Measurements from ENCODE around the gene CDH13.
A peak's percentile ranks its signal among the peaks of the same experiment; 100 is the strongest.

CDH13 gene

DNA sequence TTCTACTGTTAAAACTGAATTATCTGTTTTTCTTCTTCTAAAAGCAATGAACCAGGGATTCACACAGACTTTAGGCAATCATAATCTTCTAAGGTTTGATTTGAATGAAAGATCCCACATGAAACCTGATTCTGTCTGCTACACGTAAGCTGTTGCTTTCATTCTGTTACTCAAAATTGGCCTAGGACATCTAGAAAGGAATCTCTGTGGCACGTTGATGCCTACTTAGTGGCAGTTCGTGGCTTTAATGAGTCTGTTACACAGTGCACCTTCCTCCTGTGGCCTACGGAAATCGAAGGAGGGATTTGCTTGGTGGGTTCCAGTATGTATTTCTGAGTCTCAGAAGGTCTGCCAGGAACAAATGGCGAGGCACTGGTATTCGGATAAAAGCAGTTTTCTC is 691.6 kb downstream of the CDH13 start:
- no peak for DNase-seq

DNA sequence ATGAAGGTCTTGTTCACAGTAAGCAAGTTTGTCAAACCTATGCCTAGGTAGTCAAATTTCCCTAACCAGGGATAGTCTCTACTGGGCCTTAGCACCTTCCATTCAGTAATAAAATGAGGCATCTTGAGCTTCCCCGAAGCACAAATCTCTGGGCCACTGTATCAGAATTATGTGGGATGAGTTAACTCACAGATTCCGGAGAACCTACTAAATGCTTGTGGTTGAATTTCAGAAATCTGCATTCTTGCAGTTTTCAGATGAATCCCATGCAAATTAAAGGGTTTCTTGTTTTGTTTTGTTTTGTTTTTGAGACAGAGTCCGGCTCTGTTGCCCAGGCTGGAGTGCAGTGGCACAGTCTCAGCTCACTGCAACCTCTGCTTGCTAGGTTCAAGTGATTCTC is 702.2 kb downstream of the CDH13 start:
- DNase-seq = no peak

DNA sequence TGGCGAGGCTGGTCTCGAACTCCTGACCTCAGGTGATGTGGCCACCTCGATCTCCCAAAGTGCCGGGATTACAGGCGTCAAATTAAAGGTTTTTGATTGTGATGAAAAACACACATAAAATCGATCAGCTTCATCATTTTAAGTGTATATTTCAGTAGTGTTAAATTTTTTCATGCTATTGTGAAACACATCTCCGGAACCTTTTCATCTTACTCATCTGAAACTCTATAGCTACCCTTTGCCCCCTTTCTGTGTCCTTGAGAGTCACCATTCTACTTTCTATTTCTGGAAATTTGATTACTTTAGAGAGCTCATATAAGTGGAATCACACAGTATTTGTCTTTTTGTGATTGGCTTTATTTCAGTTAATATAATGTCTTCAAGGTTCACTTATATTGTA is 702.7 kb downstream of the CDH13 start:
- DNase-seq = no peak

DNA sequence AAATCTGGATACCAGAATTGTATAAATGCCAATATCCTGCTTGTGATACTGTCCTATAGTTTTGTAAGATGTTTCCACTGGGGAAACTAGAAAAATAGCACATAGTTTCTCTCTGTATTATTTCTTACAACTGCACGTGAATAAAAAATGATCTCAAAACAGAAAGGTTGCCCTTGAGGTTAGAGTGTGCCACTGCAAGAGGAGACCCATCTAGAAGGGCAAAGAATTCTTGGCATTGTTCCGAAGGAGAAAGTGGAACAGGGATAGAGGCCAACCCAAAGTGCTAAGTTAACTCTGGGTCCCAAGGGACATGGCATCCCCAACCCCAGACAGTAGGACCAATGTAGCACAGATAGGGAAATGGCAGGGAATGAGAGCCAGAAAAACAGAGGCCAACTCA is 703.5 kb downstream of the CDH13 start:
- no peak for DNase-seq

DNA sequence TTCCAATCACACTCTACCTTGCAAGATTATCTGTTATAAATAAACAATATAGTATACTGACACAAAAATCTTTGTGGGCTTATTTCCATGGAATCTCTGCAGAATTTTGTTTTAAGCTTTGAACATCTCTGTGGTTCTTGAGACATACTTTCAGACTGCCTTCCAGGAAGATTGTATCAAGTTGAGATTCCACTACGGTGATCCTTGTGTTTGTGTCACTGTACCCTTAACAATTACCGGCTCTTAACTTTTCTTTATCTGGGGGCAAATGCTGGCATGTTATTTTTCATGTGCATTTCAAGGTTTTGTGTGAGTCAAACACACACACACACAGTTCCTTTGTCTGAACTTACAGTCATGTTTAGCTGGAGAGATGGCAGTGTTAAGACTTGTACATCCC is 708.3 kb downstream of the CDH13 start:
- no peak for DNase-seq

DNA sequence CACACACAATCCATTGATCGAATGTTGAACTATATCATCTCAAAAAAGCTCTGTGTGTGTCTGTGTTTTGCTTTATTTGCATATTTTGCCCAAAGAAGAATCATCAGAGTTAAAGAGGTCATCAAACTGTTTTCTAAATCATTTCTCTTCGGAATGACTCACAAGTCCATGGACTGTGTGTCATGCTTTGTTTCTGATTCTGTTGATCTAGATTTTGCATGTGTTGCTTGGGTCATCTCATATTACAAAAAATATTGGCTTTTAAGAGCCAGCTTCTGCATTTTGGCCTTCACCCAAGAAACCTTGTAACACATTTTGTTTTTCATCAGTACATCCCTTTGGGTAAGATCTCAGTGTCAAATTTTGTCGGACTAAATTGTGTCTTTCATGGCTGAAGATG is 709.8 kb downstream of the CDH13 start:
- DNase-seq = no peak

DNA sequence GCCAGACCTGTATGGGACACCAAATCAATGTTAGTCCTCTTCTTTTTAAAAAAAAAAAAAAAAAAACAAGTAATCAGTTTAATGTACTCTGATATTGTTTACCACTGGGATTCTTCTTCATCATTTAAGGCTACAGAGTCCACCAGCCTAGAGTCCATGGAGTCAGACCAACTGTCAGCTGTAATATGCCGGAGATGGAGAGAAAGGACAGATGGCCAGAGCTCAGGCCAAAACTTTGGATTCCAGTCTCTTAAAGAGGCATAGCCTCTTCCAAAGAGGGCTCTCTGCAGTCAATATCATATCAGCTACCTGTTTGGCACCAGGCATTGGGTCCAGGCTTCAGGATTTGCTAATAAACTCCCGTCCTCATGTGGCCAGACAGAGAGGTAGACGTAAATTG is 711.4 kb downstream of the CDH13 start:
- no peak for DNase-seq

DNA sequence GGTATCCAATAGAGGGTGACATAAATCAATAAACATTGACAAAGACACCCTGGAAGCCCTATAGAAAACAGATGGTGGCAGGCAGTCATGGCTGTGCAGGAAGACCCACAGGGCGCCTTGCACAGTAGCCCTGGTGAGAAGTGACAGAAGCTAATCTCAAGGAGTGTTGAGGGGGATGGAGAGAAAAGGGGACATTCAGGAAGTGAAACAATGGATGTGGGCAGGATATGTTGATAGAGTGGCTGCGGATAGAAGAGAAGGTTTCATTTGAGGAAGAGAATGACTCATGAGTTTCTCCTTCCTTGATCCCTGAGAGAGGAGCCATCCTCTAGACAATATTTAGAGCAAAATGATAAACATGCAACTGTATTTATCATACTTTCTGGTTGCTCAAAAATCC is 712.2 kb downstream of the CDH13 start:
- no peak for DNase-seq

DNA sequence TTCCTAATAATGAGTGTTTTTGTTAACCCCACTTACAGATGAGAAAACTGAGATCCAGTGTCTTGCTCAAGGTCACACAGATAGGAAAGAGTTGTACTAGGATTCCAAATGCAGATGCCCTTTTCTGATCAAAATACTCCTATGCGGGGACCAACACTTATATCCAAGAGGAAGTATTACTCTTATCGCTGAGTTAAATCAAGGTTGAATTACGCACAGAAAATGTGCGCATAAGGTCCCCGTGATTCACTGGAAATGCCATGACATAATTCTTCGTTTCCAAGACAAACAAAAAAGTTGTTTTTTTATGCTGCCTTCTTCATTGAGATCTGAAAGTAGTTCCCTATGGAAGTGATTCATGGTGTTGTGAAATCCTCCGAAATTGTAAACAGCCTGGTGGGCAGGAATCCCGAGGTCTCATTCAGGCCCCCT is 717.2 kb downstream of the CDH13 start:
- DNase-seq = no peak

DNA sequence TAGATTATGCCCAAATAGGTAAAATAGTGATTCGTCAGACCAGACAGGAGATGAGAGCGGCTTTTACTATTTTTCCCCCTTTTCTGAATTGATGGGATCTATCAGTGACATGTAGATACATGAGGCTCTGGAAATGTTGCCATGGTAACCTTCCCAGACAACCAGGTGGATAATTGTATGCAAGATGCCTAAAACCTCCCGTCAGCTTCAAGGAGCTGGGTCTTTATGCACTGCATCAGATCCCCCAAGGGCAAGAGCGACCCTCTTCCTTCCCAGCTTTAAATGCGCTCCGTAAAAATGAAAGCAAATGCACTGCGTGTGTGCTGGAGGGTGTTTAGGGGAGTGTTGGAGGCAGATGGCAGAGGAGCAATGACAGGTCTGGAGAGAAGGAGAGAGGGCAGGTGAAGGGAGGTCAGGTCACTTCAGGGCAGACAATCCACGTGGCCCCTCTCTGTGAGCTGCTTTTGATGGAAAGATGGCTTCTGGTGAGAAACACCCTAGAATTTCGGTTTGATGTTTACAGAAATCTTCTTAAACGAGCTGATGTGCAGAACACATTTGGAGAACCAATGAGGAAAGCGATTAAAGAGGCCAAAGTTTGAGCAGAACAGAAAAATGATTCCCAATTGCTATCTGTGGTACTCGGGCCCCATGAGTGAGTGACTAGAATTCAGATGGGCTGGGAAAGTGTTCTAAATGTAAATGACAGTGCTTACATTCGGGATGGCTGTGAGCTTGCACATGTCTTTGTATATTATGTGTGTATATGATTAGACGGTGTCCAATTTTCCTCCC is 719.3 kb downstream of the CDH13 start:
- no peak for DNase-seq

DNA sequence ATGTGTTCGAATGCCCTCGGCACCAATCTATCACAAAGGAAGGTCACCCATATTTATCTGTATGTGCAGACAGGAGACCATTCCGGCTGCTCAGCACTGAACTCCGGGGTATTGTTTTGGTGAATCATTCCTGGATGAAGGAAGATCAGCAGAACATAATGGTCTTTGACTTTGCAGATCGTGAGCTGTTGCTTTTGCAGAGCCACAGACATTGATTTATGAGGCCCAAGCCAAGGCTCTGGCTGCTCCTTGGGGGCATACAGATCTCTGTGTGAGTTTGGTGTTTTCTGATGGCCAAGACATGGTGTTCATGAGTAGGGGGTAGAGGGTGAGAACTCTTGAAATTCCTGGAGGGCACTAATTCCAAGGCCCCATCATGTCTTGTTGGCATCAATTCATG is 722.2 kb downstream of the CDH13 start:
- no peak for DNase-seq

DNA sequence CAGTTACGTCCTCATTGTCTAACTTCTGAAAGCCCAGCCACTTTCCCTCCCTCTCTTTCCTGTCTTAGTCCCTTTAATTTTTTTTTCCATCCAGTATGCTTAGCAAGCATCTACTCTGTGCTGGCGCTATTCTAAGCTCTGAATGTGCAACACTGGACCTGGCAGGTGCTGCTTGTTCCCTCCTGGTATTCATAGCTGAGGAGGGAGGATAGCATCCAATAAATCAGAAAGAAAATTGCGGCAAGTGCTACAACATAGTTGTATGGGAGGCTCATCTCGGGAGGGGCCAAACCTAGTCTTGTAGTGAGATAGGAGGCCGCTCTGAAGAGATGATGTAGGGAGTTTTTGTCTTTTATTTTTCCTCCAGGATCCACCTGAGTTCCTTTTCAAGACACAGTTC is 723.7 kb downstream of the CDH13 start:
- no peak for DNase-seq

DNA sequence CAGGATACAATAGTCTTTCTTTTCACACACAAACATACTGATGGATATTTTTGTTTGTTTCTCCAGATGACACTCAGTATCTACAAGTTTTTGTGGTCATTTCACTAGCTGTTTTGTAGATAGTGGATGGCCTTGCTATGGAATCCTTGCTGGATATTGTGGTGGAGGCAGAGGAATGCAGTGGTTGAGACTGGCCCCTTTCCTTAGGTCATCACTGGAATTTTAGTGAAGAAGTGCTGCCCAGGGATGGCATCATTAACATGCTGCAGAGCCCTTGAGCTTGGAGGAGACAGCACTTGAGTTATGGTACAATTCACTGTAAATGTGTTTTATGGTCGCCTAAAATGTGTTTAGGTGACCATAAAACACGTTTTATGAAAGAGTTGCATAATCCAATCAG is 725.1 kb downstream of the CDH13 start:
- DNase-seq = no peak

DNA sequence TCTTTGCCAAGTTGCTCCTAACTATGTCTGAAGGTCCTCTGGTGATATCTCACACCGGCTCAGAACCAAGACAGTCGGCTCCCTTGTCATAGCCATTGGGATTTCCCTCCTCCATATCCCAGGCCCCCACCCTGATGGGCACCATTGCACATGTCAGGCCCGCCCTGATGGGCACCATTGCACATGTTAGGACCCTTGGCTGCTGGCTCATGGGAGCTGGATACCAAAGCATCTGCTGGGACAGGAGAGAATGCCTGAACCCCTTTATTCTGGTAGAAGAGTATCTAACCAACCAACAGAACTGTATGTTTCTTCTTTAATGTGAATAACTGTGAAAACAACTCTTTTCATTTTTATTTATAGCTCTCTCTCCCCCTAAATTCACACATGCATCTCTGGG is 726.5 kb downstream of the CDH13 start:
- no peak for DNase-seq

DNA sequence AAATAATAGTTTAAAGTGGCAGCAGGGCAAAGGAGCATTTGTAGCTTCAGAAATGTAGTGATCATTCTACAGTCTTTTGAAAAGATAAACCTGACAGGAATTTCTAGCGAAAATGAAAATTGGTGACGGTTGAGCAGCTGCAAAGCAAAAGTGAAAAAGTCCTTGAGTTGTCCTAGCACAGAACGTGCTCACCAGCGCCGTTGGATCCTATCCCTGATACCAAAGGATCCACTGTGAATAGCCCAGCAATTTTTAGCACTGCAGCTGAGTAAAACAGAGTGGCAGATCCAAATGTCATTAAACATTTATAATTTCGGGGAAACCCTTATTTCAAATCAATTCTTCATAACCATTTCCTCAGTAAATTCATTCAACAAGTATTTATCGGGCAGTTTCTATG is 727.2 kb downstream of the CDH13 start:
- no peak for DNase-seq

DNA sequence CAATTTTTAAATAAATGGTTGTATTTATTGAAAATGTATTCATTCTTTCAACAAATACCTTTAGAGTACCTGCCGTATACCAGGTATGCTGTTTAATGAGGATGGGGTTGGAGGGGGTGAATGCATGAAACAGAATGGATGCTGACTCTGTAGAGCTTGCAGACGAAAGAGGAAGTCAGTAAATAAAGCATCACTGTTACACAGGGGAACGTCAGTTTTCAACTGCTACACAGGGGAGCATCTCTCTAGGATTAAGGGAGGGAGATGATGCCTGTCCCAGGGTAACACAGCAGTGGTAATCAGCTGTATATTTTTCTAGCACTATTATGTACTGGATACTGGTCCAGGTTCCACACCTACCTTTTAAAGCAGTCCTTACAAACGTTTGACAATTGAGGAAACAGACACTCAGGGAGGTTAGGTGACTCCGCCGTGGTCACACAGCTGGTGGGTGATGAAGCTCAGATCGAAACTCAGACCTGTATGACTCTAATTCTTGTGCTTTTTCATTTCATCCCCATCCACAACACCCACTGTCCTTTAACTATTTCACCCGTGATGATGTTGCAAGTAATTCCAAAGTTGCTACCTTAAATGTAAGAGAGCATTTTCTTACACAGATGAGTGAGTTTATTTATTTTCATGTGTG is 728.9 kb downstream of the CDH13 start:
- DNase-seq = no peak

DNA sequence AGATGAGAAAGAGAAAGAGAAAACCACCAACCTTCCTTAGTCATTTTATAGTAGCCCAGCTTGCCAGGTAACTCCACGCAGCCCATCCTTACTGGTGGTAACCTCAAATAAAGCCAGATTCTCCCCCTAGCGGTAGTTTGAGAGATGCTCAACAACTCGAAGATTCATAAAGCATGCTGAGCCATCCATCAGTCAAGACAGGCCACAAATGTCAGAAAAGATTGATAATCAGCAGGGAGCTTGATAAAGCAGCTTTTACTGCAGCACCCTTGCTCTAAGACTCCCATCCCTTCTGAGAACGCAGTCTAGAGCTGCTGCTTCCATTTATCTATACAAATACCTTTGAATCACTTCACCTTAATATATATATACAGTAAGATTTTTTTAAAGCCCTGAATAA is 729.5 kb downstream of the CDH13 start:
- peak; percentile 27 to 59 for DNase-seq

DNA sequence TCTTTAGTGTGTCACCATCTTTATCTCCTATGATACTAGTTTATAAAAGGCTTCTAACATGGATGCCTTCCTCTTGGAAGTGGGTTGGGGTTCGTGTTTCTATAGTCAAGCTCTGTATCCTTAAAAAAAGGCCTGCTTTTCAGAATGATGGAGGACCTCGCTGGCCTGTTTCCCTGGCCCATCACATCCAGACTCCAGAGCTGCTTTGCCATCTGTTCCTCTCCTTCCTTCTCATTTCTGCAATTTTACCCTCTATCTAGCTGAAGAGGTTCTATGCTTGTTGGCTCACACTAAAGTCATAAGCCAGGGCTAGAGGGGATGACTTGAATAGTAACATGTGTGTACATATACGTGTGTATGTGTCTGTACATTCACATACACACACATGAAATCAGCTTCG is 730.2 kb downstream of the CDH13 start:
- DNase-seq = no peak

DNA sequence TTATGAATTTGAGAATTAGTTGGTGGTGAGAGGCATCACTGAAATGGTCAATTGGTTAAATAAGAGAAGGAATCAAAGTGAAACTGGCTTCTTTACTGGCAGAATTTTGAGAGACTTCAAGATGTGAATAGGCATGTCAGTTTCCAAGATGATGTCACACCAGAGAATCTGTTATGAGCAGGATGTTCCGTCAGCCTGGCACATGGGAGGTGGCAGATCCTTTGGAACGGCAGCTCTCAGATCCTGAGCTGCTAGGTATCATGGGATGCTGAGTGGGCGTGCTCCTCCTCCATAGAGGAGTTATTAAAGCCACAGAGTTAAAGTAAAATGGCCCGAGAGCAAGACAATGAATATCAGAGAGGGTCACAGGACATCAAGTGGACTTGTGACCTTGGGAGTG is 736.8 kb downstream of the CDH13 start:
- DNase-seq = no peak

DNA sequence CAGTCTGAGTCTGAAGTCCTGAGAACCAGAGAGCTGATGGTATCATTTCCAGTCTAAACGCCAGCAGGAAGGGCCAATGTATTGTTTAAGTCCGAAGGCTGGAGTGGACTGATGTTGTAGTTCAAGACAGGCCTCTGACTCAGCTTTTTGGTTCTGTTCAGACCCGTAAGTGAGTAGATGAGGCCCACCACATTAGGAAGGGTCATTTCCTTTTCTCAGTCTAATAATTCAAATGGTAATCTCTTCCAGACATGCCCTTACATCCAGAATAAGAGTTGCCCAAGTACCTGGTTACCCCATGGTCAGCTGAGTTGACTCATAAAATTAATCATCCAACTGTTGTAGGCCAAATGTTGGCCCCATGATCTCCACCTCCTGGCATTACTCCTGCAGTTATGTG is 738.4 kb downstream of the CDH13 start:
- no peak for DNase-seq

DNA sequence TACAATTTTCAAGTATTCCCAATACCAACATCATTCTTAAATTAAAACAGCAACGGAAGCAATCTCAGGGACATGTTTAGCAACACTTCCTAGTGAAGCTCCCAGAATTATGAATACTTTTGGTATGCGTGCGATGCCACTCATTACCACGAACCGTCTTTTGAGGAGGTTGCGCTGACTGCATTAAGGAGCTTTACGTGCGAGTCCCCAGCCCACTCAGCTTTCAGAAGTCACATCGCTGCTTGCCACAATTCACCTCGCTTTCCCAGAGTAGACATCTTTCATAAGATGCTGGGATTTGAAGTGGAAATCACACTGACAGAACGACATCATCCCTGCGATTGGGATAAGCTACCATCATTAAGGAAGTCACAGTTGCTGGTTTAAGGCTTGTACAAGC is 739.5 kb downstream of the CDH13 start:
- DNase-seq = no peak

DNA sequence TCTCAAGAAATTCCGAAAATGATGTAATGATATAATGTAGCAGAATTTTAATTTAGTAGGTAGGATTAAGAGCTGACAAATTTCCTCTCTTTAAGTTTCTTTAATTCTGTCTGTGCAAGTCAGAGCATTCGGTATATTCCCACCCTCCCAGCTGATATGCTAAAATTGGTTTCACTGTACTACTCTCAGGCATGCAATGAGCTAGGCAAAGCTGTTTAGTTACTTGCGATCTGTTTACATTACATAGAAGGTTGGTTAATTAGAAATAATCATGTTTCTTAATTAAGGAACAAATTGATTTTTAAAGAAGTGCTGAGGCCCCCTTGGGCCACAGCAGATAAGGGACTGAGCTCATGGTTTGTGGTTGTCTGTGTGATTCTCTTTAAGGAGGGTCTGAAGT is 748.2 kb downstream of the CDH13 start:
- no peak for DNase-seq

DNA sequence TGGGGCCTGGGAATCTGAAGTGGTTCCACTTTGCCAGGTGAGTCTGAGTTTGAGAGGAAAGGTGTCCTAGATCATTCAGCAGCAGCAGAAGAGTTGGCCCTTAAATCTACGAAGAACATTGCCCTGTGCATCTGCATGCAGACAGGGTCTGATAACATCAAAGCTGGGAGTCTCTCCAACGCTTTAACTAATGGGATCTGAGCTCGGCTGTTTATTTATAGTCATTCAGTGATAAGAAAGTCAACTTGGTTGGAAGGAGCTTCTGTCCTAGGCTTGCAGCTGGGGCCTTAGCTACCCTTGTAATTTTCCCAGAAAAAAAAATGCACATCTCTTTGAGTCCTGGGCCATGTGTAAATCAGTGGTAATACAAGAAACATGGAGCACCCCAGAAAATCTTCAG is 763.0 kb downstream of the CDH13 start:
- DNase-seq = no peak

DNA sequence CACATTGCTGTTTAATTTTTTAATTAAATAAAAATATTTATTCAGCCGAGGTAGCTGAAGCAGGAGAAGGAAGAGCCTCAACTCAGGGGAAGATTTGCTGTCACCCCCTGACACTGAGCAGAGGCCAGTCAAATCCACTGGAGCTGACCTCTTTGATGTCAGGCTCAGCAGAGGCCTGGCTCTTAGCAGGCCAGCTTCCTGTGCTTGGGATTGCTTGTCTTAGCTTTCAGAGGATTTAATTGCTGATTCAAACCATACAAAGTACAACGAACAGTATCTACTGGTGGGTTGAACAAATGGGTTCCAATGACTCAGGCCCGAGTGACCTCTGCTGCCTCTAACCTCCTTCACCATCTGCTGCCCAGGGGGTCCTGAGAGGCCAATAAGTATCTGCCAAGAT is 764.0 kb downstream of the CDH13 start:
- no peak for DNase-seq

DNA sequence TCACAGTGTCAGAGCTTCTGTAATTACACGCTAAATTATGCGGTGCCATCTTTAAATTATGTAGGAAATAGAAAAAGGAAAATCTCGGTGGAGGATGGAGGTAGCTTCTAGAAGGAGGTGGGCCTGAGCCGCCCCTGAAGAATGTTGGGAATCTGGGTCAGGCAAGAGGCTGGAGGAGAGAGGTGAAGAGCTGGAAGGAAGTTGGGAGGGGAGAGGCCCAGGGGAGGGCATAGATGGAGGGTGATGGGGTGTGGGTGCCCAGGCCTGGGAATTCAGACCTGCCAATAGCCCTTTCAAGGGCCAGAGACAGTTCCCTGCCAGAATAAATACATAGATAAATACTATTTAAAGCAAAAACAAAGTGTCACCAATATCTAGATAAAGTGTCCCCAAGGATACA is 766.0 kb downstream of the CDH13 start:
- DNase-seq = no peak
